Liver (tissue), 9 donors: Measurements from ENCODE around the gene PPP3CA. TPM values are rescaled to one million over a fixed set of nuclear protein-coding genes. Genes with fewer than 3 reads are reported as not detected.

Experiments used
- DNase-seq: peaks from one replicate; pipeline ENCODE4 v3.0.0-alpha.2; 2017; ENCODE audit warnings: low spot score
- H3K27ac ChIP-seq, 2 donors: one replicate each; pipeline ENCODE4 v1.7.0; 2013; ENCODE audit warnings: inconsistent platforms in 2 of 2, low read length in 2 of 2, control low read depth in 1 of 2, low read depth in 1 of 2, mild to moderate bottlenecking in 1 of 2
- H3K27me3 ChIP-seq, 4 donors: one replicate each; pipeline versions ENCODE4 v1.6.1 to v1.7.0; 2013; ENCODE audit warnings: low read length in 3 of 4, inconsistent platforms in 1 of 4, mild to moderate bottlenecking in 1 of 4, moderate library complexity in 1 of 4; ENCODE audit not compliant: control insufficient read depth in 4 of 4, insufficient read depth in 4 of 4
- H3K36me3 ChIP-seq, 4 donors: one replicate each; pipeline versions ENCODE4 v1.6.1 to v1.7.0; 2013; ENCODE audit warnings: low read length in 3 of 4, mild to moderate bottlenecking in 3 of 4, low read depth in 1 of 4, moderate library complexity in 1 of 4; ENCODE audit not compliant: control insufficient read depth in 4 of 4, insufficient read depth in 3 of 4
- H3K4me1 ChIP-seq, 4 donors: one replicate each; pipeline versions ENCODE4 v1.6.1 to v1.7.0; 2013; ENCODE audit warnings: low read length in 3 of 4, mild to moderate bottlenecking in 3 of 4, moderate library complexity in 1 of 4; ENCODE audit not compliant: control insufficient read depth in 4 of 4, insufficient read depth in 4 of 4
- H3K4me3 ChIP-seq, 3 donors: one replicate each; pipeline versions ENCODE4 v1.6.1 to v1.7.0; 2013; ENCODE audit warnings: low read length in 3 of 3, control low read depth in 1 of 3, low read depth in 1 of 3, mild to moderate bottlenecking in 1 of 3
- H3K9ac ChIP-seq, 2 donors: one replicate each; pipeline ENCODE4 v1.7.0; 2013; ENCODE audit warnings: low read length in 2 of 2, mild to moderate bottlenecking in 2 of 2, moderate library complexity in 2 of 2, control low read depth in 1 of 2, low read depth in 1 of 2
- H3K9me3 ChIP-seq, 4 donors: one replicate each; pipeline versions ENCODE4 v1.6.1 to v1.7.0; 2013; ENCODE audit warnings: low read length in 3 of 4; ENCODE audit not compliant: control insufficient read depth in 4 of 4
- ATF3 ChIP-seq: IDR thresholded peaks from 2 replicates; pipeline ENCODE4 v1.6.1; 2016; ENCODE audit warnings: antibody characterized with exemption
- CTCF ChIP-seq: fragments of 150-350 bp; IDR thresholded peaks from 2 replicates; pipeline ENCODE4 v1.5.1; 2017; ENCODE audit warnings: improper control_type of control experiment, low read depth, low read length; ENCODE audit not compliant: missing input control
- EGR1 ChIP-seq, 2 donors: IDR thresholded peaks; 2 replicates each; pipeline ENCODE4 v1.6.1; 2016 to 2018; ENCODE audit warnings: antibody characterized with exemption in 2 of 2, low read depth in 2 of 2
- FOXA1 ChIP-seq: IDR thresholded peaks from 2 replicates; pipeline ENCODE4 v1.6.1; 2016; ENCODE audit warnings: antibody characterized with exemption
- FOXA2 ChIP-seq: IDR thresholded peaks from 2 replicates; pipeline ENCODE4 v1.6.1; 2016; ENCODE audit warnings: antibody characterized with exemption
- GABPA ChIP-seq, 2 donors: IDR thresholded peaks in 1 of 2; conservative IDR thresholded peaks in 1 of 2; 2 replicates each; pipeline ENCODE4 v1.6.1; 2016; ENCODE audit warnings: antibody characterized with exemption in 2 of 2, mild to moderate bottlenecking in 1 of 2, moderate library complexity in 1 of 2
- HNF4A ChIP-seq, 2 donors: conservative IDR thresholded peaks; 2 replicates each; pipeline ENCODE4 v1.6.1; 2016; ENCODE audit warnings: antibody characterized with exemption in 2 of 2, mild to moderate bottlenecking in 2 of 2
- HNF4G ChIP-seq: IDR thresholded peaks from 2 replicates; pipeline ENCODE4 v1.6.1; 2016; ENCODE audit warnings: antibody characterized with exemption
- JUND ChIP-seq, 2 donors: IDR thresholded peaks; 2 replicates each; pipeline ENCODE4 v1.6.1; 2016; ENCODE audit warnings: antibody characterized with exemption in 2 of 2
- NR2F2 ChIP-seq: IDR thresholded peaks from 2 replicates; pipeline ENCODE4 v1.6.1; 2016; ENCODE audit warnings: antibody characterized with exemption
- RAD21 ChIP-seq, 2 donors: IDR thresholded peaks; 2 replicates each; pipeline ENCODE4 v1.6.1; 2016; ENCODE audit warnings: antibody characterized with exemption in 2 of 2, mild to moderate bottlenecking in 2 of 2
- RXRA ChIP-seq, 2 donors: IDR thresholded peaks; 2 replicates each; pipeline ENCODE4 v1.6.1; 2017 to 2018; ENCODE audit warnings: antibody characterized with exemption in 2 of 2, mild to moderate bottlenecking in 1 of 2
- TAF1 ChIP-seq: conservative IDR thresholded peaks from 2 replicates; pipeline ENCODE4 v1.6.1; 2016; ENCODE audit warnings: antibody characterized with exemption, mild to moderate bottlenecking
- YY1 ChIP-seq: IDR thresholded peaks from 2 replicates; pipeline ENCODE4 v1.6.1; 2016; ENCODE audit warnings: antibody characterized with exemption, mild to moderate bottlenecking
- WGBS: extraction: QIAGEN DNeasy Blood & Tissue Kit; methylation state at CpG from one replicate; pipeline ENCODE4 v1.1.7; 2013; 5-methylcytosine and 5-hydroxymethylcytosine counted together
- polyA plus RNA-seq, 2 donors: library from polyadenylated mRNA; stranded (reverse) in 1 of 2; unstranded in 1 of 2; fragments of 200-250 nt in 1 of 2; fragments of >200 nt in 1 of 2; fragmentation: Nextera tagmentation in 1 of 2; extraction: Ambion mirVana in 1 of 2; gene quantifications; one replicate each; pipeline versions ENCODE4 v1.2.1 to v1.2.3, GENCODE V29; 2013 to 2015
- total RNA-seq, 2 donors: library from RNA; depleted of rRNA; stranded (reverse); fragments of >200 nt; gene quantifications; one replicate each; pipeline ENCODE4 v1.2.3, GENCODE V29; 2014
- TF ChIP-seq, protein P1 (sequence below): IDR thresholded peaks from 2 replicates; pipeline ENCODE4 v1.6.1; 2016; ENCODE audit warnings: antibody characterized with exemption, mild to moderate bottlenecking
- TF ChIP-seq, protein P2 (sequence below): IDR thresholded peaks from 2 replicates; pipeline ENCODE4 v1.6.1; 2016; ENCODE audit warnings: antibody characterized with exemption
- donor health status: healthy.
- donor health status: healthy.
- donor health status: healthy.
- donor health status: healthy.
- donor health status: healthy.

PPP3CA gene
- total and polyA plus RNA-seq, 4 donors = 3.6 to 18.2 (median 14.2) TPM

- TF ChIP-seq HNF4A (conservative IDR thresholded peaks at IDR 0.05) = no peak
- TF ChIP-seq, protein P1, sequence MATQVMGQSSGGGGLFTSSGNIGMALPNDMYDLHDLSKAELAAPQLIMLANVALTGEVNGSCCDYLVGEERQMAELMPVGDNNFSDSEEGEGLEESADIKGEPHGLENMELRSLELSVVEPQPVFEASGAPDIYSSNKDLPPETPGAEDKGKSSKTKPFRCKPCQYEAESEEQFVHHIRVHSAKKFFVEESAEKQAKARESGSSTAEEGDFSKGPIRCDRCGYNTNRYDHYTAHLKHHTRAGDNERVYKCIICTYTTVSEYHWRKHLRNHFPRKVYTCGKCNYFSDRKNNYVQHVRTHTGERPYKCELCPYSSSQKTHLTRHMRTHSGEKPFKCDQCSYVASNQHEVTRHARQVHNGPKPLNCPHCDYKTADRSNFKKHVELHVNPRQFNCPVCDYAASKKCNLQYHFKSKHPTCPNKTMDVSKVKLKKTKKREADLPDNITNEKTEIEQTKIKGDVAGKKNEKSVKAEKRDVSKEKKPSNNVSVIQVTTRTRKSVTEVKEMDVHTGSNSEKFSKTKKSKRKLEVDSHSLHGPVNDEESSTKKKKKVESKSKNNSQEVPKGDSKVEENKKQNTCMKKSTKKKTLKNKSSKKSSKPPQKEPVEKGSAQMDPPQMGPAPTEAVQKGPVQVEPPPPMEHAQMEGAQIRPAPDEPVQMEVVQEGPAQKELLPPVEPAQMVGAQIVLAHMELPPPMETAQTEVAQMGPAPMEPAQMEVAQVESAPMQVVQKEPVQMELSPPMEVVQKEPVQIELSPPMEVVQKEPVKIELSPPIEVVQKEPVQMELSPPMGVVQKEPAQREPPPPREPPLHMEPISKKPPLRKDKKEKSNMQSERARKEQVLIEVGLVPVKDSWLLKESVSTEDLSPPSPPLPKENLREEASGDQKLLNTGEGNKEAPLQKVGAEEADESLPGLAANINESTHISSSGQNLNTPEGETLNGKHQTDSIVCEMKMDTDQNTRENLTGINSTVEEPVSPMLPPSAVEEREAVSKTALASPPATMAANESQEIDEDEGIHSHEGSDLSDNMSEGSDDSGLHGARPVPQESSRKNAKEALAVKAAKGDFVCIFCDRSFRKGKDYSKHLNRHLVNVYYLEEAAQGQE = no peak
- no peak for TF ChIP-seq FOXA2
- TF ChIP-seq RAD21 (IDR thresholded peaks at IDR 0.05) = no peak
- no peak for TF ChIP-seq GABPA (IDR thresholded peaks at IDR 0.05 in 1 of 2, conservative IDR thresholded peaks at IDR 0.05 in 1 of 2)
- TF ChIP-seq FOXA1 = no peak
- TF ChIP-seq, protein P2, sequence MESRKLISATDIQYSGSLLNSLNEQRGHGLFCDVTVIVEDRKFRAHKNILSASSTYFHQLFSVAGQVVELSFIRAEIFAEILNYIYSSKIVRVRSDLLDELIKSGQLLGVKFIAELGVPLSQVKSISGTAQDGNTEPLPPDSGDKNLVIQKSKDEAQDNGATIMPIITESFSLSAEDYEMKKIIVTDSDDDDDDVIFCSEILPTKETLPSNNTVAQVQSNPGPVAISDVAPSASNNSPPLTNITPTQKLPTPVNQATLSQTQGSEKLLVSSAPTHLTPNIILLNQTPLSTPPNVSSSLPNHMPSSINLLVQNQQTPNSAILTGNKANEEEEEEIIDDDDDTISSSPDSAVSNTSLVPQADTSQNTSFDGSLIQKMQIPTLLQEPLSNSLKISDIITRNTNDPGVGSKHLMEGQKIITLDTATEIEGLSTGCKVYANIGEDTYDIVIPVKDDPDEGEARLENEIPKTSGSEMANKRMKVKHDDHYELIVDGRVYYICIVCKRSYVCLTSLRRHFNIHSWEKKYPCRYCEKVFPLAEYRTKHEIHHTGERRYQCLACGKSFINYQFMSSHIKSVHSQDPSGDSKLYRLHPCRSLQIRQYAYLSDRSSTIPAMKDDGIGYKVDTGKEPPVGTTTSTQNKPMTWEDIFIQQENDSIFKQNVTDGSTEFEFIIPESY = no peak
- TF ChIP-seq HNF4G = no peak
- no peak for TF ChIP-seq TAF1
- TF ChIP-seq CTCF = no peak
- no peak for TF ChIP-seq JUND (IDR thresholded peaks at IDR 0.05)
- TF ChIP-seq EGR1 (IDR thresholded peaks at IDR 0.05; ENCODE audit: low read depth in 2 of 2) = no peak
- TF ChIP-seq ATF3 = no peak
- no peak for TF ChIP-seq RXRA (IDR thresholded peaks at IDR 0.05)
- no peak for TF ChIP-seq YY1
- no peak for DNase-seq
These were observed 357.9 kb downstream of the PPP3CA start for GRCh38 chr4:100989401-100989800.

DNA sequence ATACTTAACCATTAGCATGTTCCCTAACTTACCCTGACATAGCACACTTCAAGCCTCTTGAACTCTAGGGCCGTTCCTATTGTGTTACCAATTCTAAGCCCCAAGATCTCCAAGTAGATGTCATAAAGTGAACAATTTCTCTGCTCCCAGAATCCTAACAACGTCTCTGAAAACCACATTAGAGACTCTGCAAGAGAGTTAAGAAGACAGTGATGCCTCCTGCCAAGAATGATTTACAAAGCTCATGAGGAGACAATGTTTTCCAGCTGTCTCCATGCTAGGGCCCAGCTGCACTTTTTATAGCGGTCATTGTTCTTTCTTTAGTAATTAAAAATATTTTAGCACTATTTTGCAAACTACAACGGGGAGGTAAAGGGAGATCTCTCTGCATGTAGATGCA lies 358.4 kb downstream of the PPP3CA start:
- no peak for DNase-seq
- WGBS = 80% methylated on average over 4 of the region's 4 CpGs

More at GRCh38 chr4:100989401-100989800, 357.9 kb downstream of the PPP3CA start:
- Histone ChIP-seq H3K36me3 (no peaks in the 10 kb centered on the region), H3K4me3 (no peak overlapping the region), H3K9me3 (no peaks in the 10 kb centered on the region), H3K27me3 (no peaks in the 10 kb centered on the region), H3K27ac (no peak overlapping the region), H3K4me1 (peaks cover 0 to 11% (median 7%) of the 10 kb centered on the region in 4 donors), H3K9ac (no peak overlapping the region)

More for the DNA sequence above, 358.4 kb downstream of the PPP3CA start:
- Histone ChIP-seq H3K4me3 (no peak overlapping the region), H3K27ac (no peak overlapping the region), H3K27me3 (no peaks in the 10 kb centered on the region), H3K4me1 (peaks cover 0 to 11% (median 7%) of the 10 kb centered on the region in 4 donors), H3K36me3 (no peaks in the 10 kb centered on the region), H3K9ac (no peak overlapping the region), H3K9me3 (no peaks in the 10 kb centered on the region)
- TF ChIP-seq GABPA (IDR thresholded peaks at IDR 0.05 in 1 of 2, conservative IDR thresholded peaks at IDR 0.05 in 1 of 2) = no peak
- TF ChIP-seq, protein P2 = no peak
- no peak for TF ChIP-seq YY1
- TF ChIP-seq NR2F2 = no peak
